Measurements from ENCODE around the gene KDM6A.

The KDM6A gene

GRCh38 chrX:45157647-45158046, 284.7 kb downstream of the KDM6A start (continued):
- TF ChIP-seq POU6F1 (CRISPR knock-in tag; IDR thresholded peaks at IDR 0.05; ENCODE audit: borderline replicate concordance, low read depth) (no peak), ARNTL (CRISPR knock-in tag; IDR thresholded peaks at IDR 0.05; ENCODE audit: borderline replicate concordance, low read depth) (no peak), ZFP30 (CRISPR knock-in tag; IDR thresholded peaks at IDR 0.05) (no peak), ZC3H10 (CRISPR knock-in tag; IDR thresholded peaks at IDR 0.05) (no peak), GLIS3 (CRISPR knock-in tag; IDR thresholded peaks at IDR 0.05) (no peak)

All from SK-N-SH treated with all-trans-retinoic acid at 6 μM for 48 hours (cell line).